Measurements from ENCODE around the gene C19orf81.

DNA sequence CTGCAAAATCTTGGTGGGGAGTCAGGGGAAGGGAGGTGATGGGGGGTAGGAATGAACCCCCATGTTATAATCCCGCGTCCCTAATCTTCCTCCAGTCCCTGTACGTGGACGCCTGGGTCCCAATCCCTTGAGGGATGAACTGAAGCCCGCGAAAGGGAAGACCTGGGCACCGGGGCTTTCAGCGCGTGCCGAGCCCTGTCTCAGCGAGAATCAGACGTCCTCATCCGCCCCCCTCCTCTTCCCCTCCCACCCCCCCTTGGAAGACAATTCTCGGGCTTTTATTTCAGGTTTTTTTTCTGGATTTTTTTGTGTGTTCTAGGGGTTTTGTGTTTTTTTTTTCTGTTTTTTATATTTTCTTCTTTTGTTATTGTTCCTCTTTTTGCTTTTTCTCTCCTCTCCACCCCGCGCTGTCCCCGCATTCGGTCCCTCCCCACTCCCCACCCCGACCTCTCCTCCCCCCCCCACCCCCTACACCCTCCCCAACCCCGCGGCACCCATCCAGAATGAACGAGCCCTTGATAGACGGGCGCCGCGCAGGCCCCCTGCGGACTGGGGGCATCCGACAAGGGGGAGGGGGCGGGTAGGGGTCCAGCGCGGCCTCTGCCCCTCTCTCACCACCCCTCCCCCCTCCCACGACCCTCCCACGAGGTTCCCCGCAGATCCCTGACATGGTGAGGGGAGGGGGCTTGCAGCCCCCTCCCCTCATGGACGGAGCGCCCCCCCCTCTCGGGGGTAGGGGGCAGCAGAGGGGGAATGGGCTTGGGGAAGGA, 10.3 kb downstream of the C19orf81 start:
- no peak for TF ChIP-seq CTCF (IDR thresholded peaks at IDR 0.05 in 8 of 11, conservative IDR thresholded peaks at IDR 0.05 in 3 of 11)
- TF ChIP-seq POLR2A (IDR thresholded peaks at IDR 0.05) = no peak

All from spleen (tissue), 7 donors.